Ovary (tissue), 3 donors: ENCODE data around the gene TRAPPC10.

Source experiments
- CTCF ChIP-seq, 3 donors: fragments of 450-650 bp in 2 of 3; fragments of 200-600 bp in 1 of 3; IDR thresholded peaks; one replicate each; pipeline versions ENCODE4 v1.5.1 to v1.8.0; 2016 to 2022; ENCODE audit warnings: antibody characterized with exemption in 3 of 3, mild to moderate bottlenecking in 1 of 3
- POLR2A ChIP-seq: fragments of 450-650 bp; IDR thresholded peaks from one replicate; pipeline ENCODE4 v1.6.1; 2017; ENCODE audit warnings: antibody characterized with exemption, mild to moderate bottlenecking, moderate library complexity
- donor health status: DM: no; HTN: no; CAD: no.

GRCh38 chr21:44005593-44005992 is 6.5 kb upstream of the TRAPPC10 start:
- no peak for TF ChIP-seq CTCF (IDR thresholded peaks at IDR 0.05)
- no peak for TF ChIP-seq POLR2A
